Thyroid gland (tissue), 4 donors: ENCODE measurements around the gene IVD. TPM values are rescaled to one million over a fixed set of nuclear protein-coding genes. Genes with fewer than 3 reads are reported as not detected.

ENCODE experiments used
- DNase-seq, 2 donors: peaks; one replicate each; pipeline ENCODE4 v3.0.0-alpha.2; 2019
- H3K27ac ChIP-seq, 3 donors: fragments of 200-600 bp; sonication (generic); 1 replicate in 2 of 3; 2 replicates in 1 of 3; pipeline ENCODE4 v1.5.1; 2016 to 2019; ENCODE audit warnings: mild to moderate bottlenecking in 1 of 3, moderate library complexity in 1 of 3
- H3K27me3 ChIP-seq: fragments of 200-600 bp; sonication (generic); one replicate; pipeline ENCODE4 v1.5.1; 2019
- H3K36me3 ChIP-seq, 2 donors: fragments of 200-600 bp; sonication (generic); one replicate each; pipeline ENCODE4 v1.5.1; 2016 to 2019
- H3K4me1 ChIP-seq, 2 donors: fragments of 200-600 bp; sonication (generic); one replicate each; pipeline ENCODE4 v1.5.1; 2017 to 2019
- H3K4me3 ChIP-seq, 3 donors: fragments of 200-600 bp; sonication (generic); replicated peaks in 1 of 3; 1 replicate in 2 of 3; 2 replicates in 1 of 3; pipeline ENCODE4 v1.5.1; 2016; ENCODE audit warnings: mild to moderate bottlenecking in 1 of 3
- H3K9me3 ChIP-seq: fragments of 200-600 bp; sonication (generic); one replicate; pipeline ENCODE4 v1.5.1; 2017
- POLR2A ChIP-seq, 2 donors: fragments of 450-650 bp; IDR thresholded peaks; one replicate each; pipeline ENCODE4 v1.6.1; 2017; ENCODE audit warnings: antibody characterized with exemption in 2 of 2, mild to moderate bottlenecking in 2 of 2, moderate library complexity in 1 of 2
- WGBS, 2 donors: methylation state at CpG; one replicate each; pipeline ENCODE4 v1.1.5; 2017; 5-methylcytosine and 5-hydroxymethylcytosine counted together
- intact Hi-C: fragments of 100-400 bp; cut with DNase I; formaldehyde crosslinking; loops from one replicate; pipeline ENCODE4 v1.15.1; 2023
- total RNA-seq, 4 donors: library from RNA; depleted of rRNA; stranded (reverse); fragments of >200 nt; gene quantifications; one replicate each; pipeline ENCODE4 v1.2.3, GENCODE V29; 2016
- TF ChIP-seq, protein P1 (sequence below), 6 experiments: fragments of 200-600 bp in 3 of 6; fragments of 450-650 bp in 3 of 6; sonication (generic) in 3 of 6; IDR thresholded peaks; one replicate each; pipeline ENCODE4 v1.5.1; 2016 to 2019; ENCODE audit warnings: antibody characterized with exemption in 6 of 6, mild to moderate bottlenecking in 2 of 6, inconsistent platforms in 1 of 6, moderate library complexity in 1 of 6

The IVD gene
- total RNA-seq, 4 donors from 2014 or later, result 393 to 723 (median 539) TPM

DNA sequence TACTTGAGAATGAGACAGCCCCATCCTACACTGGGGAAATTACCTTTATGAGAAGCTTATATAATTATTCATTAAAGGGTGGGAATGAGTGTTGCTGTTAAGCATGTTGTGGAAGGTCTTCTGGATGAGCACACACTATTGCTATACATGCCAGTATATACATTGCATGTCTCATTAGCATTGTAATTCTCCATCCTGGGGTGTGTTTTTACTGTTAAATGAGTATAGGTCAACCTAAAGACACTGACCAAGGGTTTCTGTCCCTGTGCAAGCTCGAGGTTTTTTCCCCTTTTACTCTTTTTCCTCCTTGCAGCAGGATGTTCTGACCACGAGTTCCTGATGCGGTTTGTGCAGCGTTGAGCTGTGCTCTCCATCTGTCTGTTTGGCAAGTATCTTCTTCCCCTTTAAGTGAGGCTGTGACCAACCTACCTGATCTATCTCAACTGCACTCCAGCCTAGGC, 7.2 kb upstream of the IVD start:
- no peak for DNase-seq
- WGBS, 2 donors, result 67 to 71% methylated on average over 4 of the region's 4 CpGs

DNA sequence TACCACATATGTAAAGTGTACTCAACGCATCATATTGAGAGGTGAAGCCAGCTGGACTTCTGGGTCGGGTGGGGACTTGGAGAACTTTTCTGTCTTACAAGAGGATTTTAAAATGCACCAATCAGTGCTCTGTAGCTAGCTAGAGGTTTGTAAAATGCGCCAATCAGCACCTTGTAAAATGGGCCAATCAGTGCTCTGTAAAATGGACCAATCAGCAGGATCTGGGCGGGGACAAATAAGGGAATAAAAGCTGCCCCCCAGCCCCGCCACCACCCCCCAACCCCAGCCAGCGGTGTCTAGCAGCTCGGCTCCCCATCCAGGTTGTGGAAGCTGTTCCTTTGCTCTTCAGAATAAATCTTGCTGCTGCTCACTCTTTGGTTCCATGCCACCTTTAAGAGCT, 6.2 kb upstream of the IVD start:
- H3K9me3 ChIP-seq, result no peaks in the 10 kb centered on the region
- intact Hi-C loops, result no loop called here
- TF ChIP-seq, protein P1, sequence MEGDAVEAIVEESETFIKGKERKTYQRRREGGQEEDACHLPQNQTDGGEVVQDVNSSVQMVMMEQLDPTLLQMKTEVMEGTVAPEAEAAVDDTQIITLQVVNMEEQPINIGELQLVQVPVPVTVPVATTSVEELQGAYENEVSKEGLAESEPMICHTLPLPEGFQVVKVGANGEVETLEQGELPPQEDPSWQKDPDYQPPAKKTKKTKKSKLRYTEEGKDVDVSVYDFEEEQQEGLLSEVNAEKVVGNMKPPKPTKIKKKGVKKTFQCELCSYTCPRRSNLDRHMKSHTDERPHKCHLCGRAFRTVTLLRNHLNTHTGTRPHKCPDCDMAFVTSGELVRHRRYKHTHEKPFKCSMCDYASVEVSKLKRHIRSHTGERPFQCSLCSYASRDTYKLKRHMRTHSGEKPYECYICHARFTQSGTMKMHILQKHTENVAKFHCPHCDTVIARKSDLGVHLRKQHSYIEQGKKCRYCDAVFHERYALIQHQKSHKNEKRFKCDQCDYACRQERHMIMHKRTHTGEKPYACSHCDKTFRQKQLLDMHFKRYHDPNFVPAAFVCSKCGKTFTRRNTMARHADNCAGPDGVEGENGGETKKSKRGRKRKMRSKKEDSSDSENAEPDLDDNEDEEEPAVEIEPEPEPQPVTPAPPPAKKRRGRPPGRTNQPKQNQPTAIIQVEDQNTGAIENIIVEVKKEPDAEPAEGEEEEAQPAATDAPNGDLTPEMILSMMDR (IDR thresholded peaks at IDR 0.05), result no peak
- TF ChIP-seq POLR2A (IDR thresholded peaks at IDR 0.05), result no peak

More for the DNA sequence above, 7.2 kb upstream of the IVD start:
- H3K9me3 ChIP-seq, result no peaks in the 10 kb centered on the region
- no peak overlapping the region for H3K4me3 ChIP-seq
- TF ChIP-seq, protein P1 (IDR thresholded peaks at IDR 0.05), result no peak
- no peak for TF ChIP-seq POLR2A (IDR thresholded peaks at IDR 0.05)
- peaks cover 5 to 12% of the 10 kb centered on the region in 2 donors for H3K36me3 ChIP-seq
- peaks cover 8 to 16% of the 10 kb centered on the region in 2 donors for H3K4me1 ChIP-seq
- intact Hi-C loops, result no loop called here
- H3K27ac ChIP-seq, result peak overlapping the region; percentile 58 to 90 (median 60)
- H3K27me3 ChIP-seq, result no peaks in the 10 kb centered on the region

DNA sequence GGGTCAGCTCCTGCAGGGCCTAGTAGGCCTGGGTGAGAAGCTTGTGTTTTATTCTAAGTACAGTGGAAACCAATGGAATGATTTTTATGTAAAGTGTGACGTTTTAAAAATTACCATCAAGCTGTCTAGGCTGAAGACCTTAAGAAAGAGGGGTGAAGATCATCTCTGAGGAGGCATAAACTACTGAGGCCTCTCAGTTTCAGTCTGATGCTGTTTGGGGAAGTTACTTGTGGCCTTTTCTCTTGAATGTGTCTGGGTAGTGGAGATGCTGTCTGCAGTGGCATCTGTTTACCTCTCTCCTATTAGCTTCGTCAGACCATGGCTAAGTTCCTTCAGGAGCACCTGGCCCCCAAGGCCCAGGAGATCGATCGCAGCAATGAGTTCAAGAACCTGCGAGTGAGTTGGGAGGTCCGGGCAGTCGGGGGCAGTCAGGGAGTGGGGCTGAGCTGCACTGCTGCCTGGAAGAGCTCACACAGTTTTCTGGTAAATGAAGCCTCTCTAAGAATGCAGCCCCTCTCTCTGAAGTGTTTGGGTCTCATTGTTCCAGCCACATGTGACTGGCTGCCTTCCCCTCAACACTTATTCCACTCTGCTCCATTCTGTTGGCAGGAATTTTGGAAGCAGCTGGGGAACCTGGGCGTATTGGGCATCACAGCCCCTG, 1.9 kb downstream of the IVD start:
- peaks cover 31 to 38% of the 10 kb centered on the region in 2 donors for H3K4me1 ChIP-seq
- H3K27me3 ChIP-seq, result no peaks in the 10 kb centered on the region
- H3K36me3 ChIP-seq, result peaks cover 24 to 30% of the 10 kb centered on the region in 2 donors
- H3K4me3 ChIP-seq, result peak overlapping the region in 2 of 3 donors; percentile 70 to 88
- H3K27ac ChIP-seq, result peak overlapping the region; percentile 91 to 97 (median 96)
- WGBS, 2 donors, result 69 to 92% methylated on average over 2 to 8 of the region's 8 CpGs
- no peaks in the 10 kb centered on the region for H3K9me3 ChIP-seq
- DNase-seq, result peak; percentile 8 to 15
- intact Hi-C loops, result no loop called here
- no peak for TF ChIP-seq POLR2A (IDR thresholded peaks at IDR 0.05)

More for the DNA sequence above, 6.2 kb upstream of the IVD start:
- no peak overlapping the region for H3K4me3 ChIP-seq
- 88 to 97% methylated on average over 7 of the region's 7 CpGs for WGBS, 2 donors
- peaks cover 8 to 14% of the 10 kb centered on the region in 2 donors for H3K4me1 ChIP-seq
- H3K27me3 ChIP-seq, result no peaks in the 10 kb centered on the region
- DNase-seq, result no peak
- H3K36me3 ChIP-seq, result peaks cover 0 to 2% of the 10 kb centered on the region in 2 donors
- H3K27ac ChIP-seq, result no peak overlapping the region

DNA sequence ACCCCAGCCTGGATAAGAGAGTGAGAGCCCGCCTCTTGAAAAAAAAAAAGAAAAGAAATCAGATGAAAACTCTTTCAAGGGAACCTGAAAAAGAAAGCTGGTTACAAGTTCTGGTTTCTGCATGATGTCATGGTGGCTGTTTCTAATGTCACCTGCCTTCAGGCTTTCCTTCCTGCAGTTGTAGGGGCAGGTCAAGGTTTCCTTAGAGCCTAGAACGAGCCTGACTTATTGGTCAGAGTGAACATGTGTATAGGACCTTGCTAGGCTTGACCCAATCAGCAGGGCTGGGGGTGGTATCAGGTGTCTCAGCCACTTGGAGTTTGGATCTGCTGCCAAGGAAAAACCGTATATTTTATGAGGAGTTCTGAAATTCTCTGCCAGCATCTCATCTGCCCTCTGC, 3.8 kb downstream of the IVD start:
- H3K4me3 ChIP-seq, result no peak overlapping the region
- no peaks in the 10 kb centered on the region for H3K27me3 ChIP-seq
- H3K36me3 ChIP-seq, result peaks cover 38 to 49% of the 10 kb centered on the region in 2 donors
- WGBS, 2 donors, result 82 to 88% methylated on average over 3 of the region's 3 CpGs
- H3K9me3 ChIP-seq, result no peaks in the 10 kb centered on the region
- H3K4me1 ChIP-seq, result peaks cover 31 to 38% of the 10 kb centered on the region in 2 donors
- TF ChIP-seq, protein P1 (IDR thresholded peaks at IDR 0.05), result no peak
- no peak for TF ChIP-seq POLR2A (IDR thresholded peaks at IDR 0.05)
- DNase-seq, result no peak
- intact Hi-C loops, result no loop called here
- peak overlapping the region in 2 of 3 donors; percentile 6 to 34 for H3K27ac ChIP-seq

DNA sequence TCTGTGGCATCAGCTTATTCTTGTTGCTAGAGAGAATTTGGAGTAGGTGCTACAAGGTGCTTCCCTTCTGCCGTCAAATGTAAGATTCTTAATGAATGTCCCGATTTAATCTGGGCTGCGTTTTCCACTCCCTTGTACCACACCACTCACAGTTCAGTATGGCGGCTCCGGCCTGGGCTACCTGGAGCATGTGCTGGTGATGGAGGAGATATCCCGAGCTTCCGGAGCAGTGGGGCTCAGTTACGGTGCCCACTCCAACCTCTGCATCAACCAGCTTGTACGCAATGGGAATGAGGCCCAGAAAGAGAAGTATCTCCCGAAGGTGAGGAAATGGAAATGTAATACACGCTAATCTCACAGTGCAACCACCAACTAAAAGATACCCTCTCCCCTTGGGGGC, 4.9 kb downstream of the IVD start:
- DNase-seq, result no peak
- Histone ChIP-seq H3K4me1 (peaks cover 23 to 32% of the 10 kb centered on the region in 2 donors), H3K27me3 (no peaks in the 10 kb centered on the region), H3K4me3 (no peak overlapping the region), H3K27ac (peak overlapping the region in 1 of 3 donors; percentile 20), H3K36me3 (peaks cover 46 to 60% of the 10 kb centered on the region in 2 donors), H3K9me3 (no peaks in the 10 kb centered on the region)
- 97% methylated on average over 11 of the region's 11 CpGs for WGBS, 2 donors
- TF ChIP-seq, protein P1 (IDR thresholded peaks at IDR 0.05), result no peak
- TF ChIP-seq POLR2A (IDR thresholded peaks at IDR 0.05), result no peak
- intact Hi-C loops, result no loop called here
